Thyroid gland (tissue), 4 donors: ENCODE data around the gene P2RX7.

ENCODE experiments used
- CTCF ChIP-seq, 6 experiments: fragments of 200-600 bp in 3 of 6; fragments of 450-650 bp in 3 of 6; sonication (generic) in 3 of 6; IDR thresholded peaks; one replicate each; pipeline ENCODE4 v1.5.1; 2016 to 2019; ENCODE audit warnings: antibody characterized with exemption in 6 of 6, mild to moderate bottlenecking in 2 of 6, inconsistent platforms in 1 of 6, moderate library complexity in 1 of 6
- POLR2A ChIP-seq, 2 donors: fragments of 450-650 bp; IDR thresholded peaks; one replicate each; pipeline ENCODE4 v1.6.1; 2017; ENCODE audit warnings: antibody characterized with exemption in 2 of 2, mild to moderate bottlenecking in 2 of 2, moderate library complexity in 1 of 2

- TF ChIP-seq POLR2A (IDR thresholded peaks at IDR 0.05) (no peak), CTCF (IDR thresholded peaks at IDR 0.05) (no peak)
Measured at GRCh38 chr12:121138284-121138683, 5.6 kb downstream of the P2RX7 start.
